ENCODE measurements around the gene LVRN. TPM values are rescaled to one million over a fixed set of nuclear protein-coding genes. Genes with fewer than 3 reads are reported as not detected.

Gene LVRN
- total RNA-seq, 3 donors from 2014 or later = 2.6 to 72.3 (median 3.3) TPM

- no peak for DNase-seq (ENCODE audit: low spot score in 2 of 2)
- no peaks in the 10 kb centered on the region for H3K9me3 ChIP-seq
- no peak overlapping the region for H3K27ac ChIP-seq
- intact Hi-C loops (cut with DNase I; ENCODE audit: low total_unique reads) = no loop called here
- no peaks in the 10 kb centered on the region for H3K27me3 ChIP-seq
- H3K36me3 ChIP-seq = no peaks in the 10 kb centered on the region
- H3K4me3 ChIP-seq = no peak overlapping the region
- TF ChIP-seq, protein P1, sequence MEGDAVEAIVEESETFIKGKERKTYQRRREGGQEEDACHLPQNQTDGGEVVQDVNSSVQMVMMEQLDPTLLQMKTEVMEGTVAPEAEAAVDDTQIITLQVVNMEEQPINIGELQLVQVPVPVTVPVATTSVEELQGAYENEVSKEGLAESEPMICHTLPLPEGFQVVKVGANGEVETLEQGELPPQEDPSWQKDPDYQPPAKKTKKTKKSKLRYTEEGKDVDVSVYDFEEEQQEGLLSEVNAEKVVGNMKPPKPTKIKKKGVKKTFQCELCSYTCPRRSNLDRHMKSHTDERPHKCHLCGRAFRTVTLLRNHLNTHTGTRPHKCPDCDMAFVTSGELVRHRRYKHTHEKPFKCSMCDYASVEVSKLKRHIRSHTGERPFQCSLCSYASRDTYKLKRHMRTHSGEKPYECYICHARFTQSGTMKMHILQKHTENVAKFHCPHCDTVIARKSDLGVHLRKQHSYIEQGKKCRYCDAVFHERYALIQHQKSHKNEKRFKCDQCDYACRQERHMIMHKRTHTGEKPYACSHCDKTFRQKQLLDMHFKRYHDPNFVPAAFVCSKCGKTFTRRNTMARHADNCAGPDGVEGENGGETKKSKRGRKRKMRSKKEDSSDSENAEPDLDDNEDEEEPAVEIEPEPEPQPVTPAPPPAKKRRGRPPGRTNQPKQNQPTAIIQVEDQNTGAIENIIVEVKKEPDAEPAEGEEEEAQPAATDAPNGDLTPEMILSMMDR (IDR thresholded peaks at IDR 0.05) = no peak
- no peaks in the 10 kb centered on the region for H3K4me1 ChIP-seq
Observed at GRCh38 chr5:115985802-115986757, 23.8 kb downstream of the LVRN start.

GRCh38 chr5:115988002-115988401, 25.7 kb downstream of the LVRN start:
- no peaks in the 10 kb centered on the region for H3K9me3 ChIP-seq
- intact Hi-C loops (cut with DNase I; ENCODE audit: low total_unique reads) = no loop called here
- no peaks in the 10 kb centered on the region for H3K27me3 ChIP-seq
- TF ChIP-seq POLR2A (IDR thresholded peaks at IDR 0.05) (no peak), POLR2AphosphoS5 (IDR thresholded peaks at IDR 0.05) (no peak)
- TF ChIP-seq, protein P1 (IDR thresholded peaks at IDR 0.05) = no peak
- H3K36me3 ChIP-seq = no peaks in the 10 kb centered on the region
- no peaks in the 10 kb centered on the region for H3K4me1 ChIP-seq
- no peak for DNase-seq (ENCODE audit: low spot score in 2 of 2)
- H3K27ac ChIP-seq = no peak overlapping the region
- no peak overlapping the region for H3K4me3 ChIP-seq

- Histone ChIP-seq H3K9me3 (no peaks in the 10 kb centered on the region), H3K27me3 (no peaks in the 10 kb centered on the region), H3K4me1 (no peaks in the 10 kb centered on the region), H3K27ac (no peak overlapping the region), H3K36me3 (no peaks in the 10 kb centered on the region), H3K4me3 (no peak overlapping the region)
- DNase-seq (ENCODE audit: low spot score in 2 of 2) = no peak
- TF ChIP-seq POLR2AphosphoS5 (IDR thresholded peaks at IDR 0.05) (no peak), POLR2A (IDR thresholded peaks at IDR 0.05) (no peak)
- TF ChIP-seq, protein P1 (IDR thresholded peaks at IDR 0.05) = no peak
- intact Hi-C loops (cut with DNase I; ENCODE audit: low total_unique reads) = loop anchor here (2.0 kb wide), 1 partner anchor 22 kb away; no protein-coding TSS in a partner anchor
Observed at GRCh38 chr5:115992848-115993350, 30.6 kb downstream of the LVRN start.

DNA sequence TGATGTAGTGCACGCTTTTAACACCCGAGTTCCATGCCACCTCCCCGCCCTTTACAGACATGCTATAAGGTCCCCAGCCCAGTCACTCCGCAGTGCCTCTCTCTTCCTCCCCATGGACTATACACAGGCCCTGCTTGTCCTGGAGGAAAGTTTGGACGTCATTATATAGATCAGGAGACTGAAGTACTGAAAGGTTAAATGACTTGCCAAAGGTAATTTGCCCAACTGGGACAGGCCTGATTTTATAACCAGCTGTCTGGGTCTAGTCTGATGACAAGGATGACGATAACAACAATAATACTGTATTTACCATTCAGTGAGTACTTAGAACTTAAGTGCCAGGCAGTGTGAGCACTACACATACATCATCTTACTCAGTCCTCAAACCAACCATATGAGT, 33.1 kb downstream of the LVRN start:
- intact Hi-C loops (cut with DNase I; ENCODE audit: low total_unique reads) = no loop called here

More for the DNA sequence above, 33.1 kb downstream of the LVRN start:
- TF ChIP-seq, protein P1 (IDR thresholded peaks at IDR 0.05) = no peak
- TF ChIP-seq POLR2AphosphoS5 (IDR thresholded peaks at IDR 0.05) = no peak
- TF ChIP-seq POLR2A (IDR thresholded peaks at IDR 0.05) = no peak
- no peaks in the 10 kb centered on the region for H3K27me3 ChIP-seq
- H3K36me3 ChIP-seq = no peaks in the 10 kb centered on the region
- DNase-seq (ENCODE audit: low spot score in 2 of 2) = no peak
- H3K4me3 ChIP-seq = no peak overlapping the region
- H3K9me3 ChIP-seq = no peaks in the 10 kb centered on the region
- H3K27ac ChIP-seq = no peak overlapping the region
- no peaks in the 10 kb centered on the region for H3K4me1 ChIP-seq
